DND-41 (cell line): ENCODE data around the gene NDUFB2.
"Not testable (repeated sequence)": the region's sequence is repeated elsewhere in the genome, so short reads cannot be mapped to it uniquely, and the experiment has no call there.

Source experiments
- ATAC-seq: fragments of 200-7000 bp; cut with Tn5 transposase; 3 replicates; pipeline ENCODE4 v1.9.1; 2021; ENCODE audit warnings: low read depth; ENCODE audit not compliant: insufficient read depth
- DNase-seq: peaks from one replicate; pipeline ENCODE4 v3.0.0-alpha.2; 2020
- H2AFZ ChIP-seq: 2 replicates; pipeline ENCODE4 v1.6.0; 2012; ENCODE audit warnings: low read depth, low read length
- H3K27ac ChIP-seq: 2 replicates; pipeline ENCODE4 v1.5.1; 2012; ENCODE audit warnings: low read length, inconsistent platforms
- H3K27me3 ChIP-seq: fragments of 200-600 bp; sonication (generic); 2 replicates; pipeline ENCODE4 v1.6.0; 2012; ENCODE audit warnings: low read length, mild to moderate bottlenecking, inconsistent platforms; ENCODE audit not compliant: insufficient read depth, poor library complexity
- H3K36me3 ChIP-seq: 2 replicates; pipeline ENCODE4 v1.5.1; 2012; ENCODE audit warnings: low read length, inconsistent platforms; ENCODE audit not compliant: insufficient read depth
- H3K4me1 ChIP-seq: 2 replicates; pipeline ENCODE4 v1.5.1; 2012; ENCODE audit warnings: mild to moderate bottlenecking, low read length; ENCODE audit not compliant: insufficient read depth
- H3K4me2 ChIP-seq: 2 replicates; pipeline ENCODE4 v1.6.0; 2012; ENCODE audit warnings: mild to moderate bottlenecking, moderate library complexity, low read length, inconsistent platforms; ENCODE audit not compliant: insufficient read depth
- H3K4me3 ChIP-seq, 2 experiments: fragments of 200-600 bp in 1 of 2; shearing (Covaris generic) in 1 of 2; 2 replicates each; pipeline ENCODE4 v1.5.1; 2012 to 2016; ENCODE audit warnings: inconsistent platforms in 2 of 2, low read length in 2 of 2, mild to moderate bottlenecking in 2 of 2, low read depth in 1 of 2, moderate library complexity in 1 of 2
- H3K79me2 ChIP-seq: 2 replicates; pipeline ENCODE4 v1.6.0; 2012; ENCODE audit warnings: low read length, inconsistent platforms; ENCODE audit not compliant: insufficient read depth
- H3K9ac ChIP-seq: 2 replicates; pipeline ENCODE4 v1.6.0; 2012; ENCODE audit warnings: low read depth, mild to moderate bottlenecking, inconsistent platforms, low read length, moderate library complexity
- H3K9me3 ChIP-seq: 2 replicates; pipeline ENCODE4 v1.5.1; 2012; ENCODE audit warnings: low read length, moderate library complexity, mild to moderate bottlenecking, inconsistent platforms; ENCODE audit not compliant: insufficient read depth, severe bottlenecking
- H4K20me1 ChIP-seq: 2 replicates; pipeline ENCODE4 v1.6.0; 2012; ENCODE audit warnings: low read length; ENCODE audit not compliant: insufficient read depth
- EZH2 ChIP-seq: IDR thresholded peaks from 3 replicates; pipeline ENCODE4 v1.6.1; 2012; ENCODE audit warnings: borderline replicate concordance, low read depth, mild to moderate bottlenecking, moderate library complexity, low read length, inconsistent platforms; ENCODE audit not compliant: severe bottlenecking
- TF ChIP-seq, protein P1 (sequence below): IDR thresholded peaks from 2 replicates; pipeline ENCODE4 v1.5.1; 2012; ENCODE audit warnings: borderline replicate concordance, low read length, moderate library complexity, mild to moderate bottlenecking; ENCODE audit not compliant: poor library complexity, severe bottlenecking; ENCODE audit errors: extremely low read depth

NDUFB2 gene

DNA sequence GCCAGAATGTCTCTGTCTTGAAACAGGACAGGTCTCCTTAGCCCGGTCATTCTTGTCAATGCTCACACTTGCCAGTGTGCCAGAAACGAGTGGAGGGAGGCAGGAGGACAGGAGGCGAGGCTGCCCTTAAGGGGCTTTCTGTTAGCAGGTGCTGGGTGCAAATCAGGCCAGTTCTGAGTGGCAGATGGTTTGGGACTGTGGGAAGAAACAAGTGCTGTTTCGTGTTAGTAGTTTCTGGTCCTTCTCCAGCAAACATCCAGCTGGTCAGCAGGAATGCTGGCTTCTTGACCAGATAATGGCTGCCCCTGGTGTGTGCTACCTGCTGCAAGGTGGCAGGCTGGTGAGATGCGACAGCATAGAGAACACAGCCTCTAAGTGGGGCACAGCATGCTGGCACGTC, 8.2 kb upstream of the NDUFB2 start:
- no peaks in the 10 kb centered on the region for H4K20me1 ChIP-seq
- H3K9ac ChIP-seq = no peak overlapping the region
- no peak overlapping the region for H3K4me3 ChIP-seq
- TF ChIP-seq, protein P1, sequence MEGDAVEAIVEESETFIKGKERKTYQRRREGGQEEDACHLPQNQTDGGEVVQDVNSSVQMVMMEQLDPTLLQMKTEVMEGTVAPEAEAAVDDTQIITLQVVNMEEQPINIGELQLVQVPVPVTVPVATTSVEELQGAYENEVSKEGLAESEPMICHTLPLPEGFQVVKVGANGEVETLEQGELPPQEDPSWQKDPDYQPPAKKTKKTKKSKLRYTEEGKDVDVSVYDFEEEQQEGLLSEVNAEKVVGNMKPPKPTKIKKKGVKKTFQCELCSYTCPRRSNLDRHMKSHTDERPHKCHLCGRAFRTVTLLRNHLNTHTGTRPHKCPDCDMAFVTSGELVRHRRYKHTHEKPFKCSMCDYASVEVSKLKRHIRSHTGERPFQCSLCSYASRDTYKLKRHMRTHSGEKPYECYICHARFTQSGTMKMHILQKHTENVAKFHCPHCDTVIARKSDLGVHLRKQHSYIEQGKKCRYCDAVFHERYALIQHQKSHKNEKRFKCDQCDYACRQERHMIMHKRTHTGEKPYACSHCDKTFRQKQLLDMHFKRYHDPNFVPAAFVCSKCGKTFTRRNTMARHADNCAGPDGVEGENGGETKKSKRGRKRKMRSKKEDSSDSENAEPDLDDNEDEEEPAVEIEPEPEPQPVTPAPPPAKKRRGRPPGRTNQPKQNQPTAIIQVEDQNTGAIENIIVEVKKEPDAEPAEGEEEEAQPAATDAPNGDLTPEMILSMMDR = no peak
- TF ChIP-seq EZH2 = no peak
- ATAC-seq (no peak), DNase-seq (no peak)
- no peaks in the 10 kb centered on the region for H3K79me2 ChIP-seq
- peaks cover 62% of the 10 kb centered on the region for H3K36me3 ChIP-seq
- H3K9me3 ChIP-seq = no peaks in the 10 kb centered on the region
- H3K27ac ChIP-seq = no peak overlapping the region
- H3K4me1 ChIP-seq = no peaks in the 10 kb centered on the region
- H3K4me2 ChIP-seq = no peak overlapping the region
- no peak overlapping the region for H2AFZ ChIP-seq
- H3K27me3 ChIP-seq = no peaks in the 10 kb centered on the region

- ATAC-seq (no peak), DNase-seq (no peak)
- no peak overlapping the region for H2AFZ ChIP-seq
- peaks cover 53% of the 10 kb centered on the region for H3K36me3 ChIP-seq
- H3K4me1 ChIP-seq = no peaks in the 10 kb centered on the region
- H3K4me3 ChIP-seq = no peak overlapping the region
- no peak for TF ChIP-seq EZH2
- TF ChIP-seq, protein P1 = no peak
- H4K20me1 ChIP-seq = no peaks in the 10 kb centered on the region
- H3K27me3 ChIP-seq = no peaks in the 10 kb centered on the region
- H3K79me2 ChIP-seq = no peaks in the 10 kb centered on the region
- H3K9me3 ChIP-seq = no peaks in the 10 kb centered on the region
- H3K9ac ChIP-seq = no peak overlapping the region
- no peak overlapping the region for H3K4me2 ChIP-seq
- H3K27ac ChIP-seq = no peak overlapping the region
Measured at GRCh38 chr7:140689199-140690152, 7.0 kb upstream of the NDUFB2 start.

- no peak overlapping the region for H3K4me3 ChIP-seq
- no peaks in the 10 kb centered on the region for H3K9me3 ChIP-seq
- no peaks in the 10 kb centered on the region for H4K20me1 ChIP-seq
- DNase-seq (no peak), ATAC-seq (no peak)
- no peak overlapping the region for H2AFZ ChIP-seq
- H3K27ac ChIP-seq = no peak overlapping the region
- no peak overlapping the region for H3K9ac ChIP-seq
- H3K27me3 ChIP-seq = no peaks in the 10 kb centered on the region
- peaks cover 11% of the 10 kb centered on the region for H3K4me1 ChIP-seq
- no peaks in the 10 kb centered on the region for H3K79me2 ChIP-seq
- H3K36me3 ChIP-seq = peaks cover 48% of the 10 kb centered on the region
- no peak for TF ChIP-seq EZH2
- TF ChIP-seq, protein P1 = no peak
- H3K4me2 ChIP-seq = no peak overlapping the region
Measured at GRCh38 chr7:140691376-140692045, 5.0 kb upstream of the NDUFB2 start.

DNA sequence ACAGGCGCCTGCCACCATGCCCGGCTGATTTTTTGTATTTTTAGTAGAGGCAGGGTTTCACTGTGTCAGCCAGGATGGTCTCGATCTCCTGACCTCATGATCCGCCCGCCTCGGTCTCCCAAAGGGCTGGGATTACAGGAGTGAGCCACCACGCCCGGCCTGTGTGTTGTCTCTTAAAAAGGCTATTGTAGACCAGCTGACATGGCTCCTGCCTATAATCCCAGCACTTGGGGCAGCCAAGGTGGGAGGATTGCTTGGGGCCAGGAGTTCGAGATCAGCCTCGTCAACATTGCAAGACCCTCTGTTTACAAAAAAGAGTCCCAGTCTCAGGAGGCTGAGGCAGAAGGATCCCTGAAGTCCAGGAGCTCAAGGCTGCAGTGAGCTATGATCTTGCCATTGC, 2.7 kb upstream of the NDUFB2 start:
- H3K9me3 ChIP-seq, H3K4me3 ChIP-seq, H3K4me2 ChIP-seq, H3K9ac ChIP-seq, ATAC-seq, H3K27me3 ChIP-seq, DNase-seq, H2AFZ ChIP-seq, H3K27ac ChIP-seq: not testable (repeated sequence)
- H3K36me3 ChIP-seq = peaks cover 37% of the 10 kb centered on the region
- peaks cover 12% of the 10 kb centered on the region; the same call in 1 of the 2 replicates for H4K20me1 ChIP-seq
- H3K79me2 ChIP-seq = peaks cover 21% of the 10 kb centered on the region
- peaks cover 23% of the 10 kb centered on the region for H3K4me1 ChIP-seq
